Stimulated activated CD8-positive, alpha-beta memory T cell treated with anti-CD3 and anti-CD28 coated beads, Interleukin-15, amount 100 ng/mL, for 24 hours (primary cell): ENCODE measurements around the gene USP6.
"Not testable (repeated sequence)": the region's sequence is repeated elsewhere in the genome, so short reads cannot be mapped to it uniquely, and the experiment has no call there.

ENCODE experiments used
- DNase-seq: peaks from one replicate; pipeline ENCODE4 v3.0.0-alpha.2; 2020; ENCODE audit warnings: low read depth

The USP6 gene

DNA sequence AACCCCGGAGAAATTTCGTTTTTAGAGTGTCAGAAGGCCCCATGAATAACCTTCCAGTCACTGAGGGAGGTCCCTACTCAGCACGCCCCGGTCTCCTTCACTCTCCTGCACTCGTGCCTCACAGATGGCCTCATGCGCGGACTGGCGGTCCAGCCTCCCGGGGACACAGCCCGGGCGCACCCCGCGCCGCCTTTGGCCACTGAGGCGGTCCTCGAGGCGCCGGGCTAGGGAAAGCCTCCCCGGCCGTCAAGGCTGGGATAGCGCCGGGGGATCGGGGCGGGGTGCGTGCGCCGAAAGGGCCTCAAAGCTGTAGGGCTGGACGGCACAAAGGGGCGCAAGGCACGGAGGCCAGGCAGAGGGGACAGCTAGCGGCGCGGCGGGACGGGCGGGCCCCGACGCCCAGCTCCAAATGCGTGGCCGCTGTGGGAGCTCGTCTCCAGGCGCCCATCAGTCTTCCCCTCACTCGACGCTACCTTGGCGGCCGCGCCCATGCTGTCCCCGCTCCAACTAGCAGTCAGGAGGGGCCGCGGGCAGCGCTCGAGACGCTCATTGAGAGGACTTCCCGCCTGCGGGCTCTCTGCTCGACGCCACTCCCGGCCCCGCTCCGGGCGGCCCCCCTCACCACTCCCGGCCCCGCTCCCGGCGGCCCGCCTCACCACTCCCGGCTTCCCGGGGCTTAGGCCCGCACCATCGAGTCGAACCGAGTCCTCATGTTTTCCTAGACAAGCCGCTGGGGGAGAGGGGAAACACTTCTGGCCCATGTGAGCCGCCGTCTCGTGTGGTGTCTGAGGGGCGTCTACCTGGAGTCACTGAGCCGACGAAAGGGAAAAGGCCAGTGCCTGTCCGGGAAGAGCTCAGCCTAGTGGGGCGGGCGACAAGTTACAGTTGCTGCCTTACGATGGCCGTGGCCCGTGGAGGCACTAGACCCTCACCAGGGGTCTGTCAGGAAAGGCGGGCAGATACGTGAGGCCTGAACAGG lies at the start of gene USP6:
TSS of gene USP6 (plus strand) at position 360 of the 979 bp plus-strand sequence. CDS start 14,336 bp downstream, outside the sequence.
- no peak for DNase-seq

DNA sequence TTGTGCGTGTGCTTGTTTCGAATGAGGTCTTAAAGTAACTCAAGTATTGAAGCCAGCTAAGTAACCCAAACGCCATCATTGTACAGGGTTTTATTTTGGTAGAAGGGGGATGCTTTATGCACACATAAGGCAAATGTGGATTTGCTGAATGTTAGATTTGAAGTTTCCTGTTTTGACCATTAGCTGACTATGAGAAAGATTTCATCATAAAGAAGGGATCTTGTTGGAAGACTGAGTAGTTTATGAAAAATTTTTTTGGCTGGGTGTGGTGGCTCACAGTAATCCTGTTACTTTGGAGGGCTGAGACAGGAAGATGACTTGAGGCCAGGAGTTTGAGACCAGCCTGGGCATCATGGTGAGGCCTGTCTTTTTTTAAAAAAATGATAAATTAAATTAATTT lies 47.6 kb upstream of the USP6 start:
- no peak for DNase-seq

DNA sequence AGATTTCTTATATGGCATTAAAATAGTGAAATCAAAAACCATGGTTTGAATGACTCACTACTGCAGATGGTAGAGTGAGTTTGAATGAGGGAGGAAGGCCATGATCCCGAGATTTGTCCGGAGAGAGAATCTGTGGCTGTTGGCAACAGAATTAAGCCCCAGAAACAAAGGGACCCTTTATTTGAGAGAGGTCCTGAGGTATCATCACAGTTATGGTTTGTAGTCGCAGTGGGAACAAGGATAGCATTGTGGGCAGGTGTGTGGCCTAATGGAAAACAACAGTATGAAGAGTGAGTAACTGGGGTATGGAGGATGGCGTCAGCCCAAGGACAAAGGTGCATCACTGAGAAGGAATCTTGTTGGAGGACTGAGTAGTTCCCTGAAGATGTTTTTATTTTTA lies 46.1 kb upstream of the USP6 start:
- no peak for DNase-seq

DNA sequence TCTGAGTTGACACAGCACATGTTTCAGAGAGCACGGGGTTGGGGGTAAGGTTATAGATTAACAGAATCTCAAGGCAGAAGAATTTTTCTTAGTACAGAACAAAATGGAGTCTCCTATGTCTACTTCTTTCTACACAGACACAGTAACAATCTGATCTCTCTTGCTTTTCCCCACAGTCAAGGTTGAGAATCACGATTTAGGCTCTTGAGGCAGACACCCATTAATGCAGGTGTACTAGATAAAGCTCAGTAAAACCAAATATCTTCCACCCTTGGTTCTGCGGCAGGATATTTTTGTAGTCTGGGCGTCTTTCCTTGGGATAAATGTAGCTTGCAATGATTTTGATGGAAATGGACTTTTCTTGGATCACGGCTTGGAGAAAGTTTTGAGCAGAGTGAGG lies 40.4 kb upstream of the USP6 start:
- DNase-seq = not testable (repeated sequence)

DNA sequence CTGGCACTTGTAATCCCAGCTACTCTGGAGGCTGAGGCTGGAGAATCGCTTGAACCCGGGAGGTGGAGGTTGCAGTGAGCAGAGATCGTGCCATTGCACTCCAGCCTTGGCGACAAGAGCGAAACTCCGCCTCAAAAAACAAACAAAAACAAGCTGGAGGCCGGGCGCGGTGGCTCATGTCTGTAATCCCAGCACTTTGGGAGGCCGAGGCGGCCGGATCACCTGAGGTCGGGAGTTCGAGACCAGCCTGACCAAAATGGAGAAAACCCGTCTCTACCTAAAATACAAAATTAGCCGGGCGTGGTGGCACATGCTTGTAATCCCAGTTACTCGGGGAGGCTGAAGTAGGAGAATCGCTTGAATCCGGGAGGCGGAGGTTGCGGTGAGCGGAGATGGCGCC lies 38.6 kb upstream of the USP6 start:
- DNase-seq = not testable (repeated sequence)

DNA sequence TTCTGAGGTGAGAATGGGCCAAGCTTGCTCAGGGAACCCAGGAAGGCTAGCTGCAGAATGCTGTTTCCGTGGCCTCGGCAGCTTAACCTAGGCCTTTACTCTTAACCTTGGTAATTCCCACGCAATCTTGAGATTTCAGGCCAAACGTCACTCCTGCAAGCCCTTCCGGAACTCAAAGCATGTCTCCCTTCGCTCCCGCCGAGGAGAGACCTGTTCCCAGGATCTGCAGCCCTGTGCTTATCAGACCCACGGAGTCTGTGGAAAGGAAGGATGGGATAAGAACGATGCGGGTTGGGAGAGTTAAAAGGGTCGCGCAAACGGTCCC lies 38.1 kb upstream of the USP6 start:
- DNase-seq = no peak

DNA sequence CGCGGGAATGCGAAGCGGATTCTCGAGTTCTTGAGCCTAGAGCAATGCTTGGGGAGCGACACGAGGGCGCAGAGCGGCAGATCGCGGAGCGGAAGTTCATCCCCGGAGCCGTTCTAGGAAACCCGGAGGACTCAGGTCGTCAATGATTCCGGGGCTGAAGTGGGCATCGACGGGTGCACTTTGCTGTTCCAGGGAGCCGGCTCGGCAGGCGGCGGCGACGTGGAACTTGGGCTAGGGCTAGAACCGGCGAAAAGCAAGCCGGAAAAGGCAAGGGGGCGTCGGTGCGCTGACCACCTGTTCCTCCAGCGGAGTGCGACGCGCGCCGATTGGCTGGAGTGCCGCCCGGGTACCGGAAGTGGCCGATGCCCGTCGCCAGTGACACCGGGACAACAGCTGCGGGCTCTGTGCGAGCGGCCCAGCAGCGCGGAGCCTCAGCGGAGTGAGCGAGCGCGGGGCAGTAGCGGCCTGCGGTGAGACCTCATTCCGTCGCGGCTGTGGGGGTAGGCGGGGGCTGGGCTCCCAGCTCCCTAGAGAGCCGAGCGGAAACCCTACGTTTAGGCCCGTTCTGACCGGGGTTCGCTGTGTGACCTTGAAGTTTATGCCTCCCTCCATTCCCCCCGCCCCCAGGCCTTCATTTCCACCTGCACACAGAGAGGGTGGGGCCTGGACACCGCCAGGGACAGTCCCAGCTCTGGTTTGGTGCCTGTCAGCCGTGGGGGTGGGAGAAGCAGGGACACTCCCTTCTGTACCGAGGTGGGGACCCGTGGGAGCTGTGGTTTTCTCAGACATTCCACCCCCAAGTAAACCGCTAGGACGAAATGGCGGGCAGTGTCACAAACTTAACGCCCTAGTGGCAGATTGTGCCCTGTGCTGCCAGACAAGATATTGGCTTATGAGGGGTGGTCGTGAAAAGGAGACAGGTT lies 37.5 kb upstream of the USP6 start, which contains the start of gene ZFP3:
TSS of gene ZFP3 (plus strand) at position 362 of the 923 bp plus-strand sequence. CDS start 13,038 bp downstream, outside the sequence.
- peak; percentile 50 for DNase-seq

DNA sequence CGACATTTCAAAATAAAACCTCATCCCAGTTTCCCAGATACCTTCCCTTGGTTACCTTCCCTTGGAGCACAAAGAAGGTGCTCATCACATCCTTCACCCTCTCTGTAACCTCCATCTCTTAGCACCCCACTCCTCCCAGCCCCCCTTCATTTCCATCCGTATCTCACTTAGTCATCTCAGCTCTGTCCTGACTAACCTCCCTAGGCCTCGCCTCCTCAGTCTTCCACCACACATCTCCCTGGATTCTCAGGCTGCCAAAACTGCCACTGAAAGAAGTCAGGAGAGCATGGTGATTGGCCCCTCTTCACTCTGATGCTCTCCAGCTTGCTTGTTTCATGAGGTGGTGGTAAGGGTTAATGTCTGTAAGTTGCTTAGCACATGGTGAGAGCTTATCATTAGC lies 35.2 kb upstream of the USP6 start:
- no peak for DNase-seq

DNA sequence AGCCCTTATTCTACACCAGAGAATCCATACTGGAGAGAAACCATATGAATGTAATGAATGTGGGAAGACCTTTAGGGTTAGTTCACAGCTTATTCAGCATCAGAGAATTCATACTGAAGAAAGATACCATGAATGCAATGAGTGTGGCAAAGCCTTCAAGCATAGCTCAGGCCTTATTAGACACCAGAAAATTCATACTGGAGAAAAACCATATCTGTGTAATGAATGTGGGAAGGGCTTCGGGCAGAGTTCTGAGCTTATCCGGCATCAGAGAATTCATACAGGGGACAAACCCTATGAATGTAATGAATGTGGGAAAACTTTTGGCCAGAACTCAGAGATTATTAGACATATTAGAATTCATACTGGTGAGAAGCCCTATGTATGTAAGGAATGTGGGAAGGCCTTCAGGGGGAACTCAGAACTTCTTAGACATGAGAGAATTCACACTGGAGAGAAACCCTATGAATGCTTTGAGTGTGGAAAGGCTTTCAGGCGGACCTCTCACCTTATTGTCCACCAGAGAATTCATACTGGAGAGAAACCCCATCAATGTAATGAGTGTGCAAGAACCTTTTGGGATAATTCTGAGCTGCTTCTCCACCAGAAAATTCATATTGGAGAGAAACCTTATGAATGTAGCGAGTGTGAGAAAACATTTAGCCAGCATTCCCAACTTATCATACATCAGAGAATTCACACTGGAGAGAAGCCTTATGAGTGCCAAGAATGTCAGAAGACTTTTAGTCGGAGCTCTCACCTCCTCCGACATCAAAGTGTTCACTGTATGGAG lies 23.4 kb upstream of the USP6 start:
- DNase-seq = no peak

DNA sequence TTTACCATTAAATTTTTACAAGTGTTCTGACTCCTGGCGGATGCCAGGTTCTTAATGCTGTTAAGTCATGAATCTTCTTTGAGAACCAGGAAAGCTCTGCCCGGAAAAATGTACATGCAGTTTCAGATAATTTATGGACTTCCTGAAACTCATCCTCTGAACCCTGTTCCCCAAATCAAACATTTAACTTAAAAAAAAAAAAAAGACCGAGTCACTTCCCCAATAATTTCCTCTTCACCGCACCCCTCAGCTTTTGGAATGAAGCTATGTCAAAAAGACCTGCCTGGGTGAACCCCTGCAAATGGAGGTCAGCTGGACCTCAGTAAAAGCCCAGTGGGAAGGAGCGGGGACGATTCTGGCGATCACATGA lies 19.1 kb upstream of the USP6 start:
- DNase-seq = no peak

DNA sequence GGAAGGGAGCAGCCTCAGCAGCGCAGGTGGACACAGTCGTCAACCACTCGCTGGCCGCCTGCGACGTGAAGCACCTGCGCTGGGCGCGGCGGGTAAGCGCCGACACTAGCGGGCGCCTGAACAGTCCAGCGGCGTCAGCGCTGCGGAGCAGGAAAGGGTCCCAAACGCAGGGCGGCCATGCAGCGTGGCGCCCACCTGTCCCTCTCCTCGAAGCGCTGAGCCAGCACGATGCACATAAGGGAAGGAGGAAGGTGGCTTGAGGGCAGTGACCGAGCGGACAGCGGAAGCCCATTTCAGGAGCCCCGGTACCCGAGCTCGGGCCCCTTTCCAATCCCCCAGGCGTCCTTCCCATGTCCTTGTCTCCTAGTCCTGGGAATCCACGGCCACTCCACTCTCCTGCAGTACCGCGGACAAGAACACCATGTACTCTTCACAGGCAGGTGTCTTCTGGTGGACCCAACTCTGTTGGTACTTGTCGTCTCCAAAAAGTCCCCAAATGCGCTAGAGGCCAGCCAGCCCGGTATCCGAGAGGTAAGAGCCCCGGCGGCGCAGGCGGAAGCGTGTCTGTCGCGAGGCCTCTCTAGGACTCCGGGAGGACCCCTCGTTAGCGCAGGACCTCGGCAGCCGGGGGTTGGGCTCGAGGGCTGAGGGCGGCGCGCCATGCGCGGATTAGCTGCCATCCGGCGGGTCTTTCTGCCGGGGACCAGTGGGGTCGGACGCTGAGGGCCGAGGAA lies 18.6 kb upstream of the USP6 start:
- DNase-seq = no peak

DNA sequence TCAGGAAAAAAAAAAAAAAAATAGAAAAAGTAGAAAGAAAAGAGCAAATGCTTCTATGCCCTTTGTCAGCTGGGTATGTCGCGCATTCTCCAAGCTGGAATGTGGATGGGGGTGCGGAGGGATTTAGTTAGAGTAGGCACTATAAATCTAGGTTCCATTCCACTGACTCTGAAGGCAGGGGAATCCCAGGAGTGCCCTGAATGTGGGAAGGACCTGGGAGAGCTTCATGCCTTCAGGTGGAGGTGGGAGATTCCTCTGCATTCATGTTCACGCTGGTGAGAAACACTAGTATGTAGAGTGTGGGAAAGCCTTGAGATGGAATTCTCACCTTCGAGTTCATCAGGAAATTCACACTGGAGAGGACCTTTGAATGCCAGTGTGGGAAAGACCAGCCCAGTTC lies 16.6 kb upstream of the USP6 start:
- DNase-seq = no peak

DNA sequence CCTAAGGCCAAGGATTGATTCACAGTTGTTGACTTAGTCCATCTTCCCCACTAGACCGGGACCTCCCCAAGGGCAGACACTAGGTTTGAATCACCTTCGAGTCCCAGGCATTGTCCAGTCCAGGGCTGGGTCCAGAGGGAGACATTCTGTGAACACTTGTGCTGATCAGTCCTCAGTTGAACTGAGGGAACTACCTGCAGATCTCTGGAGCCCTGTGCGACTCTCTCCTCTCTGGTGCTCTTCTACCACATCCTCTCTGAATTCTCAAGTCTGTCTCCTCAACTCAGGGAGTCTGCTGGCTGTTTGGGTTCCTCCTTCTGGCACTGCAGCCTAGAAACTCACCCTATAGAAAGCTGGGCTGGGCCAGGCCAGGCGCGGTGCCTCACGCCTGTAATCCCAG lies 15.0 kb upstream of the USP6 start:
- DNase-seq = no peak

DNA sequence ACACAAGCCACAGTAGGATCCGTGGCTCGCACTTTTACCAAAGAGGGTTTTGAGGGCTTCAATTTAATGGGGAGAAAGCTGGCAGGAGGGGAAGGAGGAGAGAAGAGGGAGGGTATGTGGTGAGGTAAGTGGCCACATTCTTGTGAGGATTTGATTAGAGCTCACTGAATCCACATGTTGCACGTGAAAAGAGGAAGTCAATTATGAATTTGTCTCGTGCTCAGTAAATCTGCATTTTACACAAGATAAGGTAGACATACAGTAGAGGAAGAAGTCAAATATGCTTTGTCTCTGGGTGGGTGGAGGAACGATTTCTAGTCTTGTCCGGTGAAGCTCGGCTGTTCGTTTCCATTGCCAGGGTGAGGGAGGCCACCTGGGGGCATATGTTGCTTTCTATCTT lies 5.0 kb upstream of the USP6 start:
- no peak for DNase-seq

DNA sequence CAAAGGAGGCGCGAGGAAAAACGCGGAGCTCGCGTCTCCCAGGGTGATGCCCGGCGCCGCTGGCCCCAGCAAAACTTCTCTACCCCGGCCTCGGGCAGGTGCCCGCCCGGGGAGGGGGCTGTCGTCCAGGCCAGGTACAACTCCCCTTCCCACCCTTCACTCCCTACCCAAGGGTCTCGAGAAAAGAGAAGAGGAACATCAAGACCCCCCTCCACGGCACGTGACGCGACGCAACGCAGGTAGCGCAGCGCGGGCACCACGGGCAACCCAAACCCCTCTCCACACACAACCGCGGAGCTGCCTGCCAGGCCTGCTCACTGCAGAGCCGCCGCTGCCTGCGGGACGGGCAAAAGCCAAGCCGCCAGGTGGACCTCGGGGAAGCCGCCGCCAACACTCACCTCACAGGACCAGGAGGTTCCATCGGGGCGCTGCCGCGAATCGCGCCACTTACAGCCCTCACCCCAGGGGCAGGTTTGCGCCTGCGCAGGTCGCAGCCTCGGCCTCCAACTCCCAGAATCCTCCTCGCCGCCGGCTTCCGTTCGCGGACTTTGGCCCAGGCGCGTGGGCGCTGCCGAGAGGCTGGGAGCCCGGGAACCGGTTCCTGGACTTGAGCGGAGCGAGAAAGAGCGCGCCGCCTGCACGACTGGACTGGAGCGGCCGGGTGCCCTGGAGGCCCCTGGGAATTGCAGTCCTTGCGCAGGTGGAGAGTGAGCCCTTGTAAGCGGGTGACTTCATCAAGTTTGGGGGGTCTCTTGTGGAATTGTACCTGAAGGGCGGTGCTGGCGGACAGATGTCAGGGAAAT lies 4.2 kb upstream of the USP6 start, which contains the start of gene ZNF232:
TSS of gene ZNF232 (minus strand) at position 477 of the 803 bp plus-strand sequence. CDS start at position 421, 56 bp downstream.
- DNase-seq = peak; percentile 78

DNA sequence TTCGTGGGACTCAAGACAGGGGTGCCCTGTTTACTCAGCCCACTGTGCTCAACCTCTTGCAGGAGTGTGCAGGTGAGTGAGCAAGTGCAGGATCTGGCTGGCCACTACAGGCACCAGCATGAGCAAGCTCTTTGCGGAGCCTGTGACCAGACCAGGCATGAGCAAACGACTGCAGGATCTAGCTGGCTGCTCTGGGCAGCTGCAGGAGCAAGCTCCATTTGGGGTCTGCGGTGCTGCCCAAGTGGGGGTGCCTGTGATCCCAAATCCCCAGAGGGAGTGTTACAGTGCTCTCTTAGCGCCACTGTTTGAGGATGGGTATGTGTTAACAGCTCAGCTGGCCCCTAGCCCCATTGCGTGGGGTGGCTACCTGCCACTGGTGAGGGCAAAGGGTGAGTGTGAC lies 2.4 kb downstream of the USP6 start:
- DNase-seq = no peak

DNA sequence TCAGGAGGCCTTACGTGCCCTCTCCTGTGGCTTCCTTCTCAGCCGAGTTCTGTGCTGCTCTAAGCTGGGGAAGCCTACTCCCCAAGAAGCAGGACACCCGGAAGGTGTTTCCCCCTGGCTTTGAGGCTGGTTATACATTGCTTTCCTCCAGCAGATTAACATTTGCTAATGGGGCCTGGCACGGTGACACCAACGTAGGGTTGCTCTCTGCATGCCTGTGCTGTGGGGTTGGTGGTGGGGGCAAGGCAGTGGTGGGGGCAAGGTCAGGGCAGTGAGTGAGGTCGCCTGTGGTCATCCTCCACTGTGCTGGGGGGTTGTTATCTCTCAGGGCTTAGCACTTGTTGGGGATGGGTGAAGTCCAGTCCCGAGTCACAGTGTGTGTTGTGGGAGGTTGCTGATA lies 4.2 kb downstream of the USP6 start:
- no peak for DNase-seq

DNA sequence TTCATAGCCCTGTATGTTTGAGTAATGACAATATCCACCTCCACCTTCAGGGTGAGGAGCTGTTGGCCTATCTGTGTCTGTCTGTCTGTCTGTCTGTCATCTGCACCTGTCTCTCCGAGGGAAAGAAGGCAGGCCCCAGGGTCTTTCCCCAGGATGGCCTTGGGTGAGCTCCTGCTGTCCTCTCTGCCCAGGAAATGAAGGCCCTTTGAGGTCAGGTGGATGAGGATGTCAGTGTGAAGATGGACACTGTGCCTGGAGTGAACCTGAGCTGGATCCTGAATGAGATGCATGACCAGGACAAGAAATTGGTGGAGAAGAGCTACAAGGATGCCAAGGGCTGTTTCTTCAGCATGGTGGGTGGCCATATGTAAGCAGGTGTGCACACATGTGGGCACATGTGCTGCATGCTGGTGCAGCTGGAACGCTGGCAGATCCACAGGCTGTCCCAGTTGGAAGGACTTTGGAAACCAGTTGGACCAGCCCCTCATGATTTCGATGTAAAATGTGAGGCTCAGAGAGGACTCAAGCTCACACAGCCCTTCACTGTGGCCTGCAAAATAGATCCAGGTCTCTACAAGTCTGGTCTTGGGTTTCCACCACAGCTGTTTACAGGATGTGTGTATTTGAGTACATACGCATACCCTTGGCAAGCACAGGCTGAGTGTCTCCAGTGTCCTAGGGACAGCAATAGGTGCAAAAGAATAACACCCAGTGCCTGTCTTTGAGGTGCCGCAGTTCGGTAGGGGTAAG lies 4.8 kb downstream of the USP6 start:
- DNase-seq = not testable (repeated sequence)

DNA sequence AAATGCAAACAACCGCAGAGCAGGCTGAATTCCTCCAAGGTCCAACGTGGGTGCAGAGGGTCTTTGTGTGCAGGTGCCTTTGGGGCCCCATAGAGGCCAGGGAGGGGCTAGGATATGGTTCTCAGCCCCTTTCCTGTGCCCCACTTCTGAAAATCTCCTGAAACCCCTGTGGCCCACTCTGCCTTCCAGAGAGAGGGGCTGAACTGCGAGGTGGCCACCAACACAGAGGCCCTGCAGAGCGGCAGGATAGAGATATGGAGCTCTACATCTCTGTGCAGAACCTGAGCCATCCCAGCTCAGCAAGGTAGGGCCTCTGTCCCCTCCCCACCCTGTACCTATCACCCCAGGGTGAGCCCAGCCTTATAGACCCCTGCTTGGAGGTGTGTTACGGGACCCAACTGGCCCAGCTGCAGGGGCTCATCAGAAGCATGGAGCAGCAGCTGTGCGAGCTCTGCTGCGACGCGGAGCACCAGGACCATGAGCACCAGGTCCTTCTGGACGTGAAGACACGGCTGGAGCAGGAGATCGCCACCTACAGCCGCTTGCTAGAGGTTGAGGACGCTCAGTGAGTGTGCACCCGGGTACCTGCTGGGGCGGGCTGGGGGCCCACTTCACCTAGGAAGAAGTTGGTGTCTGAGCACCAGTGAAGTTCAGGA lies 5.5 kb downstream of the USP6 start:
- DNase-seq = no peak
